Left forelimb (tissue), 1 donor: ENCODE results near the gene UBR4.

Source experiments
- DNase-seq: peaks from one replicate; pipeline ENCODE4 v3.0.0-alpha.2; 2018; ENCODE audit warnings: low spot score

Gene UBR4

GRCh38 chr1:19036813-19037605, 173.1 kb downstream of the UBR4 start:
- DNase-seq, result no peak

GRCh38 chr1:19036041-19036812, 173.8 kb downstream of the UBR4 start:
- peak; percentile 60 for DNase-seq

GRCh38 chr1:19035377-19036040, 174.6 kb downstream of the UBR4 start:
- DNase-seq, result peak; percentile 59

- DNase-seq, result no peak
These were observed 175.3 kb downstream of the UBR4 start for GRCh38 chr1:19034721-19035120.

GRCh38 chr1:19033926-19034680, 176.0 kb downstream of the UBR4 start:
- DNase-seq, result no peak

GRCh38 chr1:19033515-19033839, 176.6 kb downstream of the UBR4 start:
- DNase-seq, result no peak

GRCh38 chr1:19032701-19033514, 177.2 kb downstream of the UBR4 start:
- DNase-seq, result no peak

- no peak for DNase-seq
These were observed 177.7 kb downstream of the UBR4 start for GRCh38 chr1:19032413-19032695.

GRCh38 chr1:19029191-19030085, 180.6 kb downstream of the UBR4 start:
- no peak for DNase-seq

GRCh38 chr1:19028546-19029129, 181.4 kb downstream of the UBR4 start:
- DNase-seq, result no peak

- no peak for DNase-seq
These were observed 182.0 kb downstream of the UBR4 start for GRCh38 chr1:19028110-19028509.
